HEK293 (cell line): ENCODE measurements around the gene NTN5.

ENCODE experiments used
- CTCF ChIA-PET: fragments of 350-600 bp; formaldehyde crosslinking; extraction: SDS; loops from one replicate; lab custom pipeline; 2021; ENCODE audit warnings: antibody characterized with exemption; lab: Yijun Ruan, JAX
- POLR2A ChIA-PET: fragments of 300-600 bp; formaldehyde crosslinking; extraction: SDS; loops from one replicate; lab custom pipeline; 2020; ENCODE audit warnings: antibody characterized with exemption, inconsistent platforms; lab: Yijun Ruan, JAX
- H3K27ac ChIP-seq: fragments of 200-500 bp; sonication (Bioruptor generic); 2 replicates; pipeline ENCODE4 v1.5.1; 2014; ENCODE audit warnings: low read depth, low read length, control low read depth, inconsistent platforms; ENCODE audit errors: extremely low read depth
- H3K36me3 ChIP-seq, 2 experiments: fragments of 200-500 bp in 1 of 2; sonication (Bioruptor generic) in 1 of 2; 1 replicate in 1 of 2; 2 replicates in 1 of 2; pipeline ENCODE4 v1.5.1; 2014 to 2017; ENCODE audit warnings: inconsistent platforms in 2 of 2, low read length in 2 of 2; ENCODE audit not compliant: control insufficient read depth in 2 of 2, insufficient read depth in 1 of 2
- H3K4me1 ChIP-seq: fragments of 200-500 bp; sonication (Bioruptor generic); 2 replicates; pipeline ENCODE4 v1.5.1; 2014; ENCODE audit warnings: mild to moderate bottlenecking, low read length, inconsistent platforms; ENCODE audit not compliant: control insufficient read depth, insufficient read depth
- H3K4me3 ChIP-seq: 2 replicates; pipeline ENCODE4 v1.5.1; 2011; ENCODE audit warnings: low read depth, mild to moderate bottlenecking, control low read depth, low read length, moderate library complexity
- H3K9me3 ChIP-seq: fragments of 200-500 bp; sonication (Bioruptor generic); 2 replicates; pipeline ENCODE4 v1.5.1; 2014; ENCODE audit warnings: low read depth, low read length, inconsistent platforms; ENCODE audit not compliant: control insufficient read depth, insufficient read depth
- BCL11A ChIP-seq: fragments of 450-650 bp; formaldehyde crosslinking; IDR thresholded peaks from 2 replicates; pipeline ENCODE4 v1.5.1; 2016; ENCODE audit warnings: low read depth, missing biosample characterization, missing genetic modification characterization
- FEZF1 ChIP-seq: fragments of 450-650 bp; formaldehyde crosslinking; IDR thresholded peaks from 2 replicates; pipeline ENCODE4 v1.5.1; 2016; ENCODE audit warnings: missing biosample characterization, missing genetic modification characterization
- GLI2 ChIP-seq: fragments of 450-650 bp; formaldehyde crosslinking; IDR thresholded peaks from 2 replicates; pipeline ENCODE4; 2017; ENCODE audit warnings: missing biosample characterization, missing genetic modification characterization, low read depth, borderline replicate concordance
- IKZF3 ChIP-seq: fragments of 450-650 bp; IDR thresholded peaks from 2 replicates; pipeline ENCODE4 v1.5.0; 2018; ENCODE audit warnings: missing biosample characterization, mild to moderate bottlenecking, missing genetic modification characterization, moderate library complexity
- KLF1 ChIP-seq: fragments of 450-650 bp; formaldehyde crosslinking; IDR thresholded peaks from 2 replicates; pipeline ENCODE4 v1.5.1; 2016; ENCODE audit warnings: missing biosample characterization, missing genetic modification characterization
- KLF16 ChIP-seq: fragments of 450-650 bp; formaldehyde crosslinking; IDR thresholded peaks from 2 replicates; pipeline ENCODE4 v1.5.1; 2017; ENCODE audit warnings: missing biosample characterization, missing genetic modification characterization
- KLF8 ChIP-seq: fragments of 450-650 bp; formaldehyde crosslinking; IDR thresholded peaks from 2 replicates; pipeline ENCODE4 v1.5.1; 2016; ENCODE audit warnings: missing biosample characterization, missing genetic modification characterization
- MEIS1 ChIP-seq: sonication (generic); formaldehyde crosslinking; IDR thresholded peaks from 2 replicates; pipeline ENCODE4 v1.8.1; 2022; ENCODE audit warnings: missing genetic modification reagents, mild to moderate bottlenecking, borderline replicate concordance
- PRDM6 ChIP-seq: fragments of 450-650 bp; formaldehyde crosslinking; IDR thresholded peaks from 2 replicates; pipeline ENCODE4 v1.5.1; 2017; ENCODE audit warnings: missing biosample characterization, missing genetic modification characterization
- SCRT1 ChIP-seq: fragments of 450-650 bp; formaldehyde crosslinking; IDR thresholded peaks from 2 replicates; pipeline ENCODE4 v1.5.1; 2016; ENCODE audit warnings: missing biosample characterization, missing genetic modification characterization, borderline replicate concordance
- SCRT2 ChIP-seq: fragments of 450-650 bp; formaldehyde crosslinking; IDR thresholded peaks from 2 replicates; pipeline ENCODE4 v1.5.1; 2016; ENCODE audit warnings: missing biosample characterization, missing genetic modification characterization
- SP2 ChIP-seq: fragments of 450-650 bp; formaldehyde crosslinking; IDR thresholded peaks from 2 replicates; pipeline ENCODE4 v1.5.1; 2016; ENCODE audit warnings: missing biosample characterization, missing genetic modification characterization
- TCF7L2 ChIP-seq: IDR thresholded peaks from 2 replicates; pipeline ENCODE4 v1.6.1; 2011; ENCODE audit warnings: low read depth, mild to moderate bottlenecking, inconsistent platforms, low read length, moderate library complexity, borderline replicate concordance
- ZBTB11 ChIP-seq: fragments of 450-650 bp; formaldehyde crosslinking; conservative IDR thresholded peaks from 2 replicates; pipeline ENCODE4 v1.5.1; 2016; ENCODE audit warnings: low read depth, missing biosample characterization, missing genetic modification characterization
- ZBTB17 ChIP-seq: fragments of 450-650 bp; formaldehyde crosslinking; IDR thresholded peaks from 2 replicates; pipeline ENCODE4 v1.5.1; 2016; ENCODE audit warnings: missing biosample characterization, missing genetic modification characterization
- ZBTB8A ChIP-seq: fragments of 450-650 bp; formaldehyde crosslinking; IDR thresholded peaks from 2 replicates; pipeline ENCODE4 v1.5.1; 2016; ENCODE audit warnings: missing biosample characterization, missing genetic modification characterization
- ZFP3 ChIP-seq: fragments of 450-650 bp; formaldehyde crosslinking; IDR thresholded peaks from 2 replicates; pipeline ENCODE4 v1.5.1; 2016; ENCODE audit warnings: low read depth, missing biosample characterization, missing genetic modification characterization
- ZNF114 ChIP-seq: fragments of 450-650 bp; formaldehyde crosslinking; IDR thresholded peaks from 2 replicates; pipeline ENCODE4 v1.5.0; 2017; ENCODE audit warnings: missing biosample characterization, missing genetic modification characterization
- ZNF133 ChIP-seq: fragments of 450-650 bp; formaldehyde crosslinking; IDR thresholded peaks from 2 replicates; pipeline ENCODE4 v1.5.1; 2016; ENCODE audit warnings: missing biosample characterization, missing genetic modification characterization
- ZNF174 ChIP-seq: fragments of 450-650 bp; formaldehyde crosslinking; IDR thresholded peaks from 2 replicates; pipeline ENCODE4 v1.5.0; 2017; ENCODE audit warnings: missing biosample characterization, mild to moderate bottlenecking, missing genetic modification characterization
- ZNF239 ChIP-seq: fragments of 450-650 bp; formaldehyde crosslinking; IDR thresholded peaks from 2 replicates; pipeline ENCODE4 v1.5.1; 2016; ENCODE audit warnings: missing biosample characterization, missing genetic modification characterization
- ZNF404 ChIP-seq: fragments of 450-650 bp; formaldehyde crosslinking; IDR thresholded peaks from 2 replicates; pipeline ENCODE4 v1.5.1; 2017; ENCODE audit warnings: missing biosample characterization, missing genetic modification characterization
- ZNF473 ChIP-seq: fragments of 450-650 bp; formaldehyde crosslinking; IDR thresholded peaks from 2 replicates; pipeline ENCODE4 v1.5.1; 2017; ENCODE audit warnings: missing biosample characterization, missing genetic modification characterization
- ZNF48 ChIP-seq: fragments of 450-650 bp; formaldehyde crosslinking; IDR thresholded peaks from 2 replicates; pipeline ENCODE4 v1.5.1; 2016; ENCODE audit warnings: missing biosample characterization, missing genetic modification characterization
- ZNF600 ChIP-seq: fragments of 450-650 bp; formaldehyde crosslinking; IDR thresholded peaks from 2 replicates; pipeline ENCODE4 v1.5.1; 2016; ENCODE audit warnings: missing biosample characterization, missing genetic modification characterization
- ZNF664 ChIP-seq: fragments of 450-650 bp; formaldehyde crosslinking; IDR thresholded peaks from 2 replicates; pipeline ENCODE4 v1.5.1; 2016; ENCODE audit warnings: missing biosample characterization, missing genetic modification characterization

NTN5 gene

GRCh38 chr19:48716562-48717291 lies 43.9 kb upstream of the NTN5 start (continued):
- TF ChIP-seq ZNF404 (tag by site-specific recombination) (no peak), BCL11A (tag by site-specific recombination) (peak; percentile 6; the same call in 1 of the 2 replicates), ZNF239 (no peak), ZNF473 (tag by site-specific recombination) (no peak), TCF7L2 (no peak), FEZF1 (tag by site-specific recombination) (no peak), SCRT1 (tag by site-specific recombination) (no peak)

GRCh38 chr19:48715681-48716171 lies 42.9 kb upstream of the NTN5 start:
- Histone ChIP-seq H3K4me1 (peaks cover 13% of the 10 kb centered on the region), H3K4me3 (no peak overlapping the region), H3K9me3 (no peaks in the 10 kb centered on the region), H3K27ac (peak overlapping the region; percentile 50; the same call in 1 of the 2 replicates), H3K36me3 (no peaks in the 10 kb centered on the region; a peak in 1 of 3 replicates)
- ChIA-PET CTCF (interaction anchor here (0.6 kb wide), 1 partner anchor 44 kb away, joined by 3 read pairs; no protein-coding TSS in a partner anchor), POLR2A (interaction anchor here (1.0 to 1.4 kb wide), 2 partner anchors 10 to 23 kb away, joined by 5 to 6 read pairs; no protein-coding TSS in a partner anchor)
- peak; percentile 33; the same call in 1 of the 2 replicates for TF ChIP-seq IKZF3
- TF ChIP-seq ZNF48 = no peak
- TF ChIP-seq KLF16 = no peak
- TF ChIP-seq ZNF174 (tag by site-specific recombination) = no peak
- no peak for TF ChIP-seq ZNF133 (tag by site-specific recombination)
- TF ChIP-seq SCRT2 (tag by site-specific recombination) = no peak
- TF ChIP-seq ZBTB17 (tag by site-specific recombination) = peak; percentile 65
- peak; percentile 80 for TF ChIP-seq KLF1 (tag by site-specific recombination)
- TF ChIP-seq MEIS1 (CRISPR knock-in tag) = no peak
- 0 out of 2 replicates have a peak, but pooled peaks have one; percentile 10 for TF ChIP-seq ZNF600 (tag by site-specific recombination)
- TF ChIP-seq ZNF664 (tag by site-specific recombination) = no peak
- 0 out of 2 replicates have a peak, but pooled peaks have one; percentile 5 for TF ChIP-seq SP2 (tag by site-specific recombination)

- Histone ChIP-seq H3K4me3 (peak overlapping the region; percentile 41), H3K36me3 (no peaks in the 10 kb centered on the region; a peak in 1 of 3 replicates), H3K9me3 (no peaks in the 10 kb centered on the region), H3K4me1 (peaks cover 13% of the 10 kb centered on the region), H3K27ac (peak overlapping the region; percentile 67)
- CTCF ChIA-PET = interaction anchor here (0.6 to 3.8 kb wide), 6 partner anchors 10 to 383 kb away, joined by 3 to 35 read pairs (median 4); partner anchors contain the start of gene RUVBL2
- POLR2A ChIA-PET = interaction anchor here (0.6 to 2.4 kb wide), 12 partner anchors 10 to 101 kb away, joined by 3 to 15 read pairs (median 4); partner anchors contain the start of genes CA11, RPL18 and SPHK2
- no peak for TF ChIP-seq ZBTB11
- no peak for TF ChIP-seq ZNF114 (tag by site-specific recombination)
- TF ChIP-seq ZBTB8A (tag by site-specific recombination) = no peak
- no peak for TF ChIP-seq PRDM6 (tag by site-specific recombination)
- no peak for TF ChIP-seq ZFP3
- no peak for TF ChIP-seq KLF8 (tag by site-specific recombination)
- no peak for TF ChIP-seq GLI2 (tag by site-specific recombination)
Observed at GRCh38 chr19:48714759-48715675, 42.2 kb upstream of the NTN5 start.
